ENCODE results near the gene PPM1F. TPM values are rescaled to one million over a fixed set of nuclear protein-coding genes. Genes with fewer than 3 reads are reported as not detected.
"Not testable (repeated sequence)": the region's sequence is repeated elsewhere in the genome, so short reads cannot be mapped to it uniquely, and the experiment has no call there.

Gene PPM1F
- total RNA-seq, 1 donor from 2014 or later: 17.5 TPM

- Histone ChIP-seq H3K4me1 (peaks cover 99% of the 10 kb centered on the region), H3K36me3 (peaks cover 24% of the 10 kb centered on the region), H3K4me3 (no peak overlapping the region), H3K27me3 (ENCODE audit: low read depth) (no peaks in the 10 kb centered on the region), H3K27ac (replicated peaks) (peak overlapping the region; percentile 98), H3K9me3 (replicated peaks) (no peaks in the 10 kb centered on the region)
- DNase-seq: no peak
- TF ChIP-seq CTCF (IDR thresholded peaks at IDR 0.05; ENCODE audit: borderline replicate concordance): no peak
- intact Hi-C loops (cut with micrococcal nuclease): no loop called here
Observed at GRCh38 chr22:21940521-21940920, 12.1 kb downstream of the PPM1F start.

GRCh38 chr22:21939935-21940334 is 12.7 kb downstream of the PPM1F start:
- not testable (repeated sequence) for H3K4me3 ChIP-seq; H3K27me3 ChIP-seq (ENCODE audit: low read depth); H3K9me3 ChIP-seq (replicated peaks); DNase-seq
- H3K27ac ChIP-seq (replicated peaks): peak overlapping the region; percentile 98
- peaks cover 23% of the 10 kb centered on the region for H3K36me3 ChIP-seq
- intact Hi-C loops (cut with micrococcal nuclease): loop anchor here (5.0 kb wide), 1 partner anchor 228 kb away; no protein-coding TSS in a partner anchor
- H3K4me1 ChIP-seq: peaks cover 94% of the 10 kb centered on the region

GRCh38 chr22:21939461-21939913 is 13.2 kb downstream of the PPM1F start:
- Histone ChIP-seq H3K4me1 (peaks cover 89% of the 10 kb centered on the region), H3K27me3 (ENCODE audit: low read depth) (no peaks in the 10 kb centered on the region), H3K4me3 (peak overlapping the region; percentile 70), H3K36me3 (peaks cover 21% of the 10 kb centered on the region), H3K9me3 (replicated peaks) (no peaks in the 10 kb centered on the region), H3K27ac (replicated peaks) (peak overlapping the region; percentile 98)
- DNase-seq: no peak
- intact Hi-C loops (cut with micrococcal nuclease): loop anchor here (5.0 kb wide), 1 partner anchor 227 kb away; no protein-coding TSS in a partner anchor
- no peak for TF ChIP-seq CTCF (IDR thresholded peaks at IDR 0.05; ENCODE audit: borderline replicate concordance)

- Histone ChIP-seq H3K36me3 (peaks cover 20% of the 10 kb centered on the region), H3K27me3 (ENCODE audit: low read depth) (no peaks in the 10 kb centered on the region), H3K27ac (replicated peaks) (peak overlapping the region; percentile 98), H3K4me3 (peak overlapping the region; percentile 70), H3K4me1 (peaks cover 84% of the 10 kb centered on the region), H3K9me3 (replicated peaks) (no peaks in the 10 kb centered on the region)
- TF ChIP-seq CTCF (IDR thresholded peaks at IDR 0.05; ENCODE audit: borderline replicate concordance): no peak
- DNase-seq: no peak
- intact Hi-C loops (cut with micrococcal nuclease): loop anchor here (5.0 kb wide), 1 partner anchor 227 kb away; no protein-coding TSS in a partner anchor
Observed at GRCh38 chr22:21938906-21939305, 13.7 kb downstream of the PPM1F start.

- Histone ChIP-seq H3K27me3 (ENCODE audit: low read depth) (no peaks in the 10 kb centered on the region), H3K4me1 (peaks cover 77% of the 10 kb centered on the region), H3K36me3 (peaks cover 26% of the 10 kb centered on the region), H3K4me3 (peak overlapping the region; percentile 70), H3K9me3 (replicated peaks) (no peaks in the 10 kb centered on the region), H3K27ac (replicated peaks) (peak overlapping the region; percentile 98)
- intact Hi-C loops (cut with micrococcal nuclease): loop anchor here (5.0 kb wide), 1 partner anchor 226 kb away; no protein-coding TSS in a partner anchor
- DNase-seq: peak; percentile 95
- TF ChIP-seq CTCF (IDR thresholded peaks at IDR 0.05; ENCODE audit: borderline replicate concordance): peak; percentile 91
Observed at GRCh38 chr22:21938071-21938822, 14.4 kb downstream of the PPM1F start.

GRCh38 chr22:21937821-21938070 is 14.9 kb downstream of the PPM1F start:
- Histone ChIP-seq H3K9me3 (replicated peaks) (no peaks in the 10 kb centered on the region), H3K27me3 (ENCODE audit: low read depth) (no peaks in the 10 kb centered on the region), H3K4me1 (peaks cover 72% of the 10 kb centered on the region), H3K27ac (replicated peaks) (peak overlapping the region; percentile 98), H3K36me3 (peaks cover 31% of the 10 kb centered on the region), H3K4me3 (peak overlapping the region; percentile 70)
- intact Hi-C loops (cut with micrococcal nuclease): loop anchor here (5.0 kb wide), 1 partner anchor 225 kb away; no protein-coding TSS in a partner anchor
- DNase-seq: peak; percentile 64
- no peak for TF ChIP-seq CTCF (IDR thresholded peaks at IDR 0.05; ENCODE audit: borderline replicate concordance)
